COLO668 (cell line): ENCODE results near the gene APOL2.
"Not testable (repeated sequence)": the region's sequence is repeated elsewhere in the genome, so short reads cannot be mapped to it uniquely, and the experiment has no call there.

Experiments used
- DNase-seq: peaks from one replicate; lab custom pipeline; 2025; ENCODE audit not compliant: unreplicated experiment; lab: John Stamatoyannopoulos, UW

The APOL2 gene

GRCh38 chr22:36201630-36202319 is 37.6 kb downstream of the APOL2 start, which contains the start of gene APOL4:
TSS of gene APOL4 (minus strand) at chr22:36201809. CDS start at chr22:36201734, 75 bp downstream.
- DNase-seq: no peak

GRCh38 chr22:36201025-36201424 is 38.3 kb downstream of the APOL2 start:
- not testable (repeated sequence) for DNase-seq

- no peak for DNase-seq
These were observed 40.3 kb downstream of the APOL2 start for GRCh38 chr22:36199001-36199551.

- no peak for DNase-seq
These were observed 40.8 kb downstream of the APOL2 start for GRCh38 chr22:36198536-36198935.

- DNase-seq: no peak
These were observed 41.7 kb downstream of the APOL2 start for GRCh38 chr22:36197514-36198146.

GRCh38 chr22:36197065-36197440 is 42.3 kb downstream of the APOL2 start:
- no peak for DNase-seq

GRCh38 chr22:36196254-36197064 is 42.9 kb downstream of the APOL2 start:
- no peak for DNase-seq

GRCh38 chr22:36194971-36195370 is 44.4 kb downstream of the APOL2 start:
- DNase-seq: peak; percentile 22

- DNase-seq: no peak
These were observed 44.9 kb downstream of the APOL2 start for GRCh38 chr22:36194385-36194784.

GRCh38 chr22:36193577-36193976 is 45.8 kb downstream of the APOL2 start:
- no peak for DNase-seq

GRCh38 chr22:36193171-36193570 is 46.2 kb downstream of the APOL2 start:
- no peak for DNase-seq

- no peak for DNase-seq
These were observed 46.8 kb downstream of the APOL2 start for GRCh38 chr22:36192542-36192941.

- DNase-seq: no peak
These were observed 48.1 kb downstream of the APOL2 start for GRCh38 chr22:36191106-36191836.

GRCh38 chr22:36187862-36188261 is 51.5 kb downstream of the APOL2 start:
- not testable (repeated sequence) for DNase-seq

GRCh38 chr22:36185828-36186624 is 53.3 kb downstream of the APOL2 start:
- DNase-seq: no peak

- DNase-seq: no peak
These were observed 54.8 kb downstream of the APOL2 start for GRCh38 chr22:36184433-36185025.

- DNase-seq: no peak
These were observed 55.9 kb downstream of the APOL2 start for GRCh38 chr22:36183446-36183845.

GRCh38 chr22:36182857-36183256 is 56.5 kb downstream of the APOL2 start:
- no peak for DNase-seq

GRCh38 chr22:36182056-36182455 is 57.3 kb downstream of the APOL2 start:
- no peak for DNase-seq

GRCh38 chr22:36180928-36181327 is 58.4 kb downstream of the APOL2 start:
- no peak for DNase-seq
